Measurements from ENCODE around the gene PRR4.

Gene PRR4

GRCh38 chr12:10849425-10849878 lies at the start of gene PRR4:
TSS of gene PRR4 (minus strand) at chr12:10849475. CDS start at chr12:10849437, 38 bp downstream.
- DNase-seq, result no peak

GRCh38 chr12:10896854-10897253 lies 47.6 kb upstream of the PRR4 start:
- no peak for DNase-seq

- DNase-seq, result no peak
Measured at GRCh38 chr12:10891937-10892336, 42.7 kb upstream of the PRR4 start.

- DNase-seq, result no peak
Measured at GRCh38 chr12:10889226-10889625, 40.0 kb upstream of the PRR4 start.

- no peak for DNase-seq
Measured at GRCh38 chr12:10884086-10884725, 34.9 kb upstream of the PRR4 start, which contains the start of gene PRH1. TSS of gene PRH1 (minus strand) at chr12:10884255. CDS start at chr12:10884217, 38 bp downstream.

- no peak for DNase-seq
Measured at GRCh38 chr12:10873378-10873777, 24.1 kb upstream of the PRR4 start.

GRCh38 chr12:10867381-10867780 lies 18.1 kb upstream of the PRR4 start:
- DNase-seq, result no peak

GRCh38 chr12:10863512-10864218 lies 14.4 kb upstream of the PRR4 start:
- no peak for DNase-seq

GRCh38 chr12:10861366-10861765 lies 12.1 kb upstream of the PRR4 start:
- no peak for DNase-seq

GRCh38 chr12:10855807-10856206 lies 6.5 kb upstream of the PRR4 start:
- no peak for DNase-seq

GRCh38 chr12:10853776-10854175 lies 4.5 kb upstream of the PRR4 start:
- DNase-seq, result no peak

- no peak for DNase-seq
Measured at GRCh38 chr12:10851243-10851858, 2.1 kb upstream of the PRR4 start.

- no peak for DNase-seq
Measured at GRCh38 chr12:10847744-10848143, 1.5 kb downstream of the PRR4 start.

- DNase-seq, result no peak
Measured at GRCh38 chr12:10842862-10843261, 6.4 kb downstream of the PRR4 start.

GRCh38 chr12:10838461-10838860 lies 10.8 kb downstream of the PRR4 start:
- no peak for DNase-seq

- no peak for DNase-seq
Measured at GRCh38 chr12:10829994-10830393, 19.3 kb downstream of the PRR4 start.

GRCh38 chr12:10826258-10826657 lies 23.0 kb downstream of the PRR4 start, which contains the start of gene TAS2R10:
TSS of gene TAS2R10 (minus strand) at chr12:10826358. CDS start at chr12:10826269, 89 bp downstream.
- DNase-seq, result no peak

- no peak for DNase-seq
Measured at GRCh38 chr12:10824957-10825356, 24.3 kb downstream of the PRR4 start.

GRCh38 chr12:10811883-10812536 lies 37.3 kb downstream of the PRR4 start:
- DNase-seq, result no peak

- DNase-seq, result no peak
Measured at GRCh38 chr12:10810068-10810467, 39.2 kb downstream of the PRR4 start, which contains the start of gene TAS2R9. TSS of gene TAS2R9 (minus strand) at chr12:10810168. CDS start at chr12:10810075, 93 bp downstream.

- DNase-seq, result no peak
Measured at GRCh38 chr12:10807186-10807585, 42.1 kb downstream of the PRR4 start, which contains the start of gene TAS2R8. TSS of gene TAS2R8 (minus strand) at chr12:10807286. CDS start at chr12:10806980, 306 bp downstream.

- DNase-seq, result no peak
Measured at GRCh38 chr12:10802587-10802986, 46.7 kb downstream of the PRR4 start, which contains the start of gene TAS2R7. TSS of gene TAS2R7 (minus strand) at chr12:10802627. CDS start at chr12:10802570, 57 bp downstream.

- DNase-seq, result no peak
Measured at GRCh38 chr12:10801741-10802140, 47.5 kb downstream of the PRR4 start.

Data from inflammatory macrophage treated with lipopolysaccharide for 1 hour (primary cell).